Left ventricle myocardium superior (tissue), 1 donor: Measurements from ENCODE around the gene YIPF5. TPM values are rescaled to one million over a fixed set of nuclear protein-coding genes. Genes with fewer than 3 reads are reported as not detected.
A peak's percentile ranks its signal among the peaks of the same experiment; 100 is the strongest.

Source experiments
- ATAC-seq: fragments of 200-7000 bp; cut with Tn5 transposase; one replicate; pipeline ENCODE4 v1.9.1; 2020; ENCODE audit warnings: mild to moderate bottlenecking, moderate library complexity
- DNase-seq: peaks from one replicate; pipeline ENCODE4 v3.0.0-alpha.2; 2020
- intact Hi-C: fragments of 100-400 bp; cut with micrococcal nuclease; formaldehyde crosslinking; loops from one replicate; pipeline ENCODE4 v1.11.0; 2022
- total RNA-seq: library from RNA; stranded (reverse); fragmentation: NEBNext Ultra II Directional; extraction: Animal tissue kit (Norgen Biotek cat#: 25700); gene quantifications from one replicate; pipeline ENCODE4 v1.2.1, GENCODE V29; 2021
- donor health status: DM: no; HTN: yes; CAD: no; lungs with severe emphysema.

Gene YIPF5
- total RNA-seq, 1 donor from 2014 or later: 26.6 TPM

DNA sequence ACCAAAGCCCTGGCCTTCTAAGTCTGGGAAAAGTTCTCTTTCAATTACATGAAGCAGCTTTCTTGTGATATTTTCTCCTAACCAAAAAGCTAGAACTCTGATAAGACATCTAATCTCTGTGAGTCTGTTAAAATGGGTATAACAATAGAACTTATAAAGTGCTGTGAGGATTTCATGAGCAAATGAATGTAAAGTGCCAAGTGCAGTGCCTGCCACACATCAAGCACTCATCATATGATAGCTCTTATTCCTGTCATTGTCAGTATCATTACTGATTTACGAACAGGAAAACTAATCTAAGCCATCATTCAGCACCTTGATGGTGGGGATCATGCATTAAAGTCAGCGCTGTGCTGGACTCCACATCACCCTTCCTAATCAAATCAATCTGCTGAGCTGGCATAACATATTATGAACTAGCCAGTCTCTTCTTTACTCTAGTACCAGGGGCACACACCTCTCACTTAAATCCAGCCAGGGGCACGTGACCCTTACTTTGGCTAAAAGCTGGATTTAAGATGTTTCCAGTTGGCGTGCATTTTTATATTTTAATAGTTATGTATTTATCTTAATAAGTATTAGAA lies 37.3 kb downstream of the YIPF5 start:
- DNase-seq: no peak

GRCh38 chr5:144131261-144131660 lies 39.2 kb downstream of the YIPF5 start:
- no peak for DNase-seq
- no peak for ATAC-seq
- intact Hi-C loops: no loop called here

More for the DNA sequence above, 37.3 kb downstream of the YIPF5 start:
- no peak for ATAC-seq
- intact Hi-C loops: no loop called here

DNA sequence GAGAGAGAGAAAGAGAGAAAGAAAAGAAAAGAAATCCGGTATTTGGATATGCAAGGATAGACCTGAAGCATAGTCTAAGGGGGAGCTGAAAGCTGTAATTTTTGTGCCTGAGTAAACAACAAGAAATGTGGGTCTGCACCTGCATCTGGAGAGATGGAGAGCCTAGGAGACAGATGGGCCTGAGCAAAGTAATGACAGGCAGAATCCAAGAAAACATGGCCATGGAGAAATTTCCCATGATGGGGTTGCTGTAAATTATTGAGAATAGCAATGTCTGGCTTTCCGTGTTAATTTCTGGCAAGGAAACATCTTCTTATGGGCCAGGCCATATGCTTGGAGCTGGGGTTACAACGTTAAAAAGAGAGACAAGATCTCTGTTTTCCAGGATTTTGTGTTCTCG lies 40.2 kb downstream of the YIPF5 start:
- no peak for DNase-seq
- intact Hi-C loops: no loop called here
- ATAC-seq: no peak

GRCh38 chr5:144128844-144129243 lies 41.6 kb downstream of the YIPF5 start:
- ATAC-seq (no peak), DNase-seq (no peak)
- intact Hi-C loops: no loop called here

- intact Hi-C loops: no loop called here
- ATAC-seq: no peak
Observed at GRCh38 chr5:144126707-144127106, 43.8 kb downstream of the YIPF5 start.

GRCh38 chr5:144125163-144125726 lies 45.2 kb downstream of the YIPF5 start:
- ATAC-seq: no peak
- intact Hi-C loops: no loop called here

More at GRCh38 chr5:144126707-144127106, 43.8 kb downstream of the YIPF5 start:
- no peak for DNase-seq

GRCh38 chr5:144122641-144123040 lies 47.8 kb downstream of the YIPF5 start:
- intact Hi-C loops: no loop called here
- DNase-seq (no peak), ATAC-seq (no peak)

More at GRCh38 chr5:144125163-144125726, 45.2 kb downstream of the YIPF5 start:
- DNase-seq: no peak

GRCh38 chr5:144122081-144122480 lies 48.4 kb downstream of the YIPF5 start:
- DNase-seq (no peak), ATAC-seq (no peak)
- intact Hi-C loops: no loop called here

GRCh38 chr5:144121577-144121976 lies 48.9 kb downstream of the YIPF5 start:
- intact Hi-C loops: no loop called here
- DNase-seq (no peak), ATAC-seq (no peak)

DNA sequence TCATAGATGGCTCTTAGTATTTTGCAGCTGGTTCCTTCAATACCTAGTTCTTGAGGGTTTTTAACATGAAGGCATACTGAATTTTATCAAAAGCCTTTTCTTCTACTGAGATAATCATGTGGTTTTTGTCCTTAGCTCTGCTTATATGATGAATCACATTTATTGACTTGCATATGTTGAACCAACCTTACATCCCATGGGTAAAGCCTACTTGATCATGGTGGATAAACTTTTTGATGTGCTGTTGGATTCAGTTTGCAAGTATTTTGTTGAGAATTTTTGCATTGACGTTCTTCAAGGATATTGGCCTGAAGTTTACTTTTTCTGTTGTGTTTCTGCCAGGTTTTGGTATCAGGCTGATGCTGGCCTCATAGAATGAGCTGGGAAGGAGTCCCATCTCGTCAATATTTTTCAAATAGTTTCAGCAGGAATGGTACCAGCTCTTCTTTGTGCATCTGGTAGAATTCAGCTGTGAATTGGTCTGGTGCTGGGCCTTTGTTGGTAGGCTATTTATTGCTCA lies 49.7 kb downstream of the YIPF5 start:
- DNase-seq (no peak), ATAC-seq (no peak)
- intact Hi-C loops: no loop called here

- intact Hi-C loops: no loop called here
- ATAC-seq (peak; percentile 71), DNase-seq (no peak)
Observed at GRCh38 chr5:144117412-144117811, 53.0 kb downstream of the YIPF5 start.

GRCh38 chr5:144114571-144114970 lies 55.9 kb downstream of the YIPF5 start:
- no peak for ATAC-seq
- intact Hi-C loops: no loop called here
- DNase-seq: no peak

Other genes with a start within 250 kb of the YIPF5 start
- gene KCTD16, start 214 bp upstream of the YIPF5 start, total RNA-seq: not detected